Esophagus muscularis mucosa (tissue), 4 donors: ENCODE data around the gene GJD3. TPM values are rescaled to one million over a fixed set of nuclear protein-coding genes. Genes with fewer than 3 reads are reported as not detected.
"Not testable (repeated sequence)": the region's sequence is repeated elsewhere in the genome, so short reads cannot be mapped to it uniquely, and the experiment has no call there.

ENCODE experiments used
- DNase-seq: peaks from one replicate; pipeline ENCODE4 v3.0.0-alpha.2; 2017; ENCODE audit errors: extremely low spot score
- H3K27ac ChIP-seq, 4 donors: fragments of 200-600 bp; sonication (generic); replicated peaks in 1 of 4; 1 replicate in 3 of 4; 2 replicates in 1 of 4; pipeline ENCODE4 v1.5.1; 2016 to 2019; ENCODE audit warnings: mild to moderate bottlenecking in 1 of 4
- H3K27me3 ChIP-seq, 4 donors: fragments of 200-600 bp; sonication (generic); one replicate each; pipeline versions ENCODE4 v1.5.1 to v1.6.0; 2016 to 2019
- H3K36me3 ChIP-seq, 4 donors: fragments of 200-600 bp; sonication (generic); one replicate each; pipeline ENCODE4 v1.5.1; 2016 to 2019
- H3K4me1 ChIP-seq, 4 donors: fragments of 200-600 bp; sonication (generic); one replicate each; pipeline ENCODE4 v1.5.1; 2016 to 2019
- H3K4me3 ChIP-seq, 4 donors: fragments of 200-600 bp; sonication (generic); 1 replicate in 2 of 4; 2 replicates in 2 of 4; pipeline ENCODE4 v1.5.1; 2016 to 2019; ENCODE audit warnings: mild to moderate bottlenecking in 4 of 4, moderate library complexity in 1 of 4
- H3K9me3 ChIP-seq, 4 donors: fragments of 200-600 bp; sonication (generic); 1 replicate in 3 of 4; 2 replicates in 1 of 4; pipeline ENCODE4 v1.5.1; 2016 to 2019
- CTCF ChIP-seq, 3 experiments: fragments of 200-600 bp in 2 of 3; fragments of 450-650 bp in 1 of 3; sonication (generic) in 2 of 3; IDR thresholded peaks; one replicate each; pipeline ENCODE4 v1.5.1; 2017 to 2019; ENCODE audit warnings: antibody characterized with exemption in 3 of 3, mild to moderate bottlenecking in 2 of 3, moderate library complexity in 1 of 3
- EP300 ChIP-seq: sonication (generic); formaldehyde crosslinking; IDR thresholded peaks from one replicate; pipeline ENCODE4 v1.6.1; 2017; ENCODE audit warnings: antibody characterized with exemption
- POLR2A ChIP-seq: fragments of 450-650 bp; IDR thresholded peaks from one replicate; pipeline ENCODE4 v1.6.1; 2017; ENCODE audit warnings: antibody characterized with exemption, moderate library complexity, mild to moderate bottlenecking, low read depth
- POLR2AphosphoS5 ChIP-seq, 2 donors: sonication (generic); formaldehyde crosslinking; IDR thresholded peaks; one replicate each; pipeline ENCODE4 v1.6.1; 2017; ENCODE audit warnings: antibody characterized with exemption in 2 of 2
- whole genome bisulfite sequencing: methylation state at CpG from one replicate; pipeline ENCODE4 v1.1.5; 2018; 5-methylcytosine and 5-hydroxymethylcytosine counted together
- intact Hi-C: fragments of 100-400 bp; cut with DNase I; formaldehyde crosslinking; loops from one replicate; pipeline ENCODE4 v1.15.1; 2023
- total RNA-seq, 4 donors: library from RNA; depleted of rRNA; stranded (reverse); fragments of >200 nt; gene quantifications; one replicate each; pipeline versions ENCODE4 v1.1.0 to v1.2.1, GENCODE V29; 2016

Gene GJD3
- total RNA-seq, 4 donors from 2014 or later: 0.40 to 0.50 TPM; not detected in 2

- no peaks in the 10 kb centered on the region for H3K9me3 ChIP-seq
- DNase-seq: no peak
- TF ChIP-seq EP300: no peak
- TF ChIP-seq POLR2A: no peak
- TF ChIP-seq POLR2AphosphoS5 (IDR thresholded peaks at IDR 0.05): no peak
- TF ChIP-seq CTCF (IDR thresholded peaks at IDR 0.05): no peak
- no peak overlapping the region for H3K27ac ChIP-seq
- no peak overlapping the region for H3K4me3 ChIP-seq
- intact Hi-C loops: loop anchor here (5.0 kb wide), 1 partner anchor 38 kb away; no protein-coding TSS in a partner anchor
- 81% methylated on average over 7 of the region's 8 CpGs for WGBS
- H3K4me1 ChIP-seq: no peaks in the 10 kb centered on the region
- no peaks in the 10 kb centered on the region for H3K27me3 ChIP-seq
- H3K36me3 ChIP-seq: no peaks in the 10 kb centered on the region
These were observed 9.5 kb upstream of the GJD3 start for GRCh38 chr17:40373999-40374398.

GRCh38 chr17:40373324-40373723 is 8.8 kb upstream of the GJD3 start:
- Histone ChIP-seq H3K4me3 (no peak overlapping the region), H3K27me3 (no peaks in the 10 kb centered on the region), H3K36me3 (no peaks in the 10 kb centered on the region), H3K9me3 (no peaks in the 10 kb centered on the region), H3K27ac (no peak overlapping the region), H3K4me1 (no peaks in the 10 kb centered on the region)
- WGBS: 76% methylated on average over 4 of the region's 4 CpGs
- intact Hi-C loops: loop anchor here (5.0 kb wide), 1 partner anchor 39 kb away; no protein-coding TSS in a partner anchor
- DNase-seq: no peak
- no peak for TF ChIP-seq EP300
- no peak for TF ChIP-seq POLR2A
- TF ChIP-seq POLR2AphosphoS5 (IDR thresholded peaks at IDR 0.05): no peak
- no peak for TF ChIP-seq CTCF (IDR thresholded peaks at IDR 0.05)

GRCh38 chr17:40372644-40373043 is 8.1 kb upstream of the GJD3 start:
- H3K27ac ChIP-seq, H3K36me3 ChIP-seq, DNase-seq, H3K9me3 ChIP-seq, H3K4me3 ChIP-seq, H3K4me1 ChIP-seq, H3K27me3 ChIP-seq: not testable (repeated sequence)
- WGBS: 67% methylated on average over 4 of the region's 4 CpGs
- intact Hi-C loops: loop anchor here (5.0 kb wide), 1 partner anchor 40 kb away; no protein-coding TSS in a partner anchor

- TF ChIP-seq POLR2AphosphoS5 (IDR thresholded peaks at IDR 0.05) (no peak), EP300 (no peak), POLR2A (no peak), CTCF (IDR thresholded peaks at IDR 0.05) (no peak)
- no peaks in the 10 kb centered on the region for H3K36me3 ChIP-seq
These were observed 7.5 kb upstream of the GJD3 start for GRCh38 chr17:40372031-40372430.

GRCh38 chr17:40371261-40371929 is 6.9 kb upstream of the GJD3 start:
- TF ChIP-seq EP300 (no peak), CTCF (IDR thresholded peaks at IDR 0.05) (no peak), POLR2A (no peak), POLR2AphosphoS5 (IDR thresholded peaks at IDR 0.05) (no peak)
- no peaks in the 10 kb centered on the region for H3K27me3 ChIP-seq
- no peak for DNase-seq

More at GRCh38 chr17:40372031-40372430, 7.5 kb upstream of the GJD3 start:
- H3K9me3 ChIP-seq: no peaks in the 10 kb centered on the region
- H3K27ac ChIP-seq: no peak overlapping the region
- no peak overlapping the region for H3K4me3 ChIP-seq
- no peak for DNase-seq
- WGBS: 93% methylated on average over 2 of the region's 2 CpGs
- H3K27me3 ChIP-seq: no peaks in the 10 kb centered on the region
- intact Hi-C loops: loop anchor here (5.0 kb wide), 1 partner anchor 40 kb away; no protein-coding TSS in a partner anchor
- no peaks in the 10 kb centered on the region for H3K4me1 ChIP-seq

More at GRCh38 chr17:40371261-40371929, 6.9 kb upstream of the GJD3 start:
- Histone ChIP-seq H3K4me3 (no peak overlapping the region), H3K36me3 (no peaks in the 10 kb centered on the region), H3K4me1 (no peaks in the 10 kb centered on the region), H3K9me3 (no peaks in the 10 kb centered on the region), H3K27ac (no peak overlapping the region)
- intact Hi-C loops: loop anchor here (5.0 kb wide), 1 partner anchor 41 kb away; no protein-coding TSS in a partner anchor
- 86% methylated on average over 16 of the region's 16 CpGs for WGBS
